Measurements from ENCODE around the gene GABRG3.
"Not testable (repeated sequence)": the region's sequence is repeated elsewhere in the genome, so short reads cannot be mapped to it uniquely, and the experiment has no call there.

GABRG3 gene

DNA sequence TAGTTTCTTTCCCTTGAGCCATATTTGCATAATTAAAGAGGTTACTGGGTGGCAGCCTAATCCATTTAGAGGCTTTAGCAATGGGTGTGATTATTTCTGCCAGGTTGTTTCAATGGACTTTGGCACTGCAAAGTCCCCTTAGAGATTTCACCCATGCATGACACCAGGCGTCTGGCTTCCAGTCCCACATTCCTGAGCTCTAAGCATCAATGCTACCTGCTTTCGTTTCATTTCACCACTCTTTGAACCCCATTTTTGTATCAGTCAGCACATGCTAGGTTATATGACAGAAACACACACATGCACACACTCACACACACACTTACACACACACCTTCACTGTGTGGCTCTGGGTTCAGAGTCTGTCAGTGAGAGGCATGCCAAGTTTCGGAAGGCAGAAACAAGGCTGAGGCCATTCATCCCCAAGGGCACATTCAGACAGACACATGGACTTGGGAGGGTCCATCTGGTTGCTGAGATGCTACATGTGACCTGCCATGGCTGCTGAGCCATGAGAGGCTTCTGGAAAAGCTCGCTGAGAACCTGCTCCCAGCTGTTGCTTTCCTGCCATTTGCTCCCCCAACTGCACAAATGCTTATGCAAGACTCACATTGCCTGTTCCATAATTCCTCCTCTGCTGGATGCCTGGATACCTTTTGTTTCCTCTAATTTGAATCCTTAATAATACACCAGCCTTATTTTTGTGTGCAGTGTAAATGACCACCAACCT is 354.1 kb downstream of the GABRG3 start:
- in situ Hi-C loops (cut with MboI; ENCODE audit: low sequenced_read_pairs), result no loop called here

DNA sequence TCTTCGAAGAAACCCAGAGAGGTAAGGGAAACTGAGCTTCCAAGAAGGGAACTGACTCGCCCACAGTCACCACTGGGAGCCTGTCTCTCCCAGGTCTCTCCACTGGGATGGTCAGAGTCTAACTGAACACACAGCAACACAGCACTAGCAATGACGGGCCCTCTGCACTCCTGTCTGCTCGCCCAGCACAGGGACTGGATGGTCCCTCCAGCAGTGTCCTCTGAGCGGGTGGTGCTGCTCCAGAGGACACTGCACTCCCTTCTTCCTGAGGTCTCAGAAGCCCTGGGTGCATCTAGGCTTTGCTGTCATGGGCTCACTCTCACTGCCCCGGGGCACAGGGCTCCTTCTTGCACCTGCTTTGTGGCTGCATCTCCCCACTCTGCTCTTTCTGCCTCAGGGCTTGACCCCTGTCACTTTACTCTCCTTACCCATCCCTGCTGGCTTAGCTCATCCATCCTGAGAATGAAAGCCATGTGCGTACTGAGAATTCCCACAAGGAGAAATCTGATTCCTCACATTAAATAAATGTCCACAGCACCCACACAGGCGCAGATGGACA is 356.6 kb downstream of the GABRG3 start:
- in situ Hi-C loops (cut with MboI; ENCODE audit: low sequenced_read_pairs), result no loop called here

DNA sequence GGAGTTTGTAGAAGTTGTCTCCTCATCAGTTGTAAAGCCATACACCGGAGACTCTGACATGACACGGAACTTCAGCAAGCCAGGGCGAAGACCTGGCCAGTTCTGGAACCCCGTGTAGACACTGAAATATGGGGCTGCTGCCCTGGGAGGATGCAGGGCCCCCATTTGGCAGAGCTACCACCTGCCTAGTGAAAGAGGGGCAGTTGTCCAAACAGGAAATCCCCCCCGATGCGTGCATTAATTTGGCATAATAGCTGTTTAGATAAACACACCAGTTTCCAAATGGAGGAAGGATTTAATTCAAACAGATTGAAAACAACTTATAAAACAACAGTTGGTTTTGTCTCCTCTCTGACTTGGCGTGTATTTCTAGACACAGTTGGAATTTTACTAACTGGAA is 357.2 kb downstream of the GABRG3 start:
- in situ Hi-C loops (cut with MboI; ENCODE audit: low sequenced_read_pairs), result no loop called here

GRCh38 chr15:27328608-27329007 is 357.6 kb downstream of the GABRG3 start:
- in situ Hi-C loops (cut with MboI; ENCODE audit: low sequenced_read_pairs), result no loop called here

DNA sequence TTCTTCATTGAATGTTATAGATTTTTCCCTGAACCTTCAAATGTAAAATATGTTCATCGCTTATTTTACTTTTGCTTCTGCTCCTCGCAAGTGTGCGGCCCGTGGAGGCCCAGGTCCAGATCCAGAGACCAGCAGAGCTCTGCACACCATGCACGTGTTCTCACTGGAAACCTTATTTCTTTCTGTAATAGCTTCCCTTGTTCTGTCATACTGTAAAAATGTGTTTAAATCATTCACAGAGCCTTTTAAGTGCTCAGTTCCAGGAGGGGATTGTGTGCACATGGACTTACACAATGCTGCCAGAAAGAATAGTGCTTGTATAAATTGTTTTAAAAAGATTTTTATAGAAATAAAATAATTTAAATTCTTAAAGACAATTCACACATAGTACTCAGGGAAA is 359.3 kb downstream of the GABRG3 start:
- in situ Hi-C loops (cut with MboI; ENCODE audit: low sequenced_read_pairs), result no loop called here

GRCh38 chr15:27336676-27337075 is 365.7 kb downstream of the GABRG3 start:
- in situ Hi-C loops (cut with MboI; ENCODE audit: low sequenced_read_pairs), result no loop called here

DNA sequence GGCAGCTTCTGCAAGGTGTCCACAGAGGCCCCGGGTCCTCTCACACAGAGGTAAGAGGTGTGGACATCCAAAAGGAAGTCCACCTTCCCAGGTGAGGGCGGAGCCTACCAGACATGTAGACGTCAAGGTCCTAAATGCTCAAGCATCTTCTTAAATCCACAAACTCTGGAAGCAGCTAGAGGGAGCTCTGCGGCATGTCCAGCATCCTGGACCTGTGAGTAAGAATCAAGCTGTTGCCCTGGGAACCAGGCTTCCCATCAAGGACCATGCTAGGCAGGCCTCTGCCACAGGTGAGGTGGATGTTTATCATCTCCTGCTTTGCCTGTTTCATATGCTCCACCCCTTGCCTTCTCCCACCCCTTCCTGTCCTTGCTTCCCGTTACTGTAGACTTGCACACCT is 368.2 kb downstream of the GABRG3 start:
- in situ Hi-C loops (cut with MboI; ENCODE audit: low sequenced_read_pairs), result no loop called here

GRCh38 chr15:27341780-27342343 is 370.9 kb downstream of the GABRG3 start:
- in situ Hi-C loops (cut with MboI; ENCODE audit: low sequenced_read_pairs), result no loop called here

DNA sequence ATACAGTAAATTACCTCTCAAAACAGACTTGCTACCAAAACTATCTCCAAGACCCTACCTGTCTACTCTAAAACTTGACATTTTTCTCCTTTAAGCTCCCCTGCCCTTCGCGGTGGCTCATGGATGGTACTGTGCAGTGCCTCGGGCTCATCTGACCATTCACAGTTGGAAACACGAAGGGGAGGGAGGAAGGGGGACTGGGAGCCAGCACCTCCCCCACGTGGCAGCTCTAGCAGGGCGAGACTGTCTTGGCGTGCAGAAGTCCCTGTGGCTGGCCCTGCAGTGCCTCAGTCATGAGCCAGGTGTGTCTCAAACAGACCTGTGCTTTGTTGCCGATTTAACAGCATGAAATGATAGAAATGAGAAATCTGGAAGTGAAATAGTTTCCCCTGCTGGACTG is 372.0 kb downstream of the GABRG3 start:
- in situ Hi-C loops (cut with MboI; ENCODE audit: low sequenced_read_pairs), result no loop called here

DNA sequence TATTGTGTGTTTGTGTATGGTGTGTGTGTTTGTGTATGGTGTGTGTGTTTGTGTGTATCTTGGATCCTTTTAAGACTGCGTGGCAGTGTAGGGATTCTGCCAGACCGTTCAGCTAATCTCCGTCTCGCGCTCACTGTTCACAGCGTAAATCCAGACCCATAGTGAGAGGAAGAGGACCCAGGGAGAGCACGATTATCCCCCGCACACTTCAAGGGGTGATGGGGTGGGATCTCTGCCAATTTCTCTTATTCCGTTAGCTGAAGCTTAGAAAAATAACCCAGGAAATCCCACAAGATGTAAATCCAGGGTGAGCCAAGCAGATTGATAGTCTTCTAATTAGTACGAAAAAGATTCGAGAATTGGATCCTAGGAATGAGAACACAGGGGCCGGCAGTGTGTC is 381.2 kb downstream of the GABRG3 start:
- in situ Hi-C loops (cut with MboI; ENCODE audit: low sequenced_read_pairs), result no loop called here

DNA sequence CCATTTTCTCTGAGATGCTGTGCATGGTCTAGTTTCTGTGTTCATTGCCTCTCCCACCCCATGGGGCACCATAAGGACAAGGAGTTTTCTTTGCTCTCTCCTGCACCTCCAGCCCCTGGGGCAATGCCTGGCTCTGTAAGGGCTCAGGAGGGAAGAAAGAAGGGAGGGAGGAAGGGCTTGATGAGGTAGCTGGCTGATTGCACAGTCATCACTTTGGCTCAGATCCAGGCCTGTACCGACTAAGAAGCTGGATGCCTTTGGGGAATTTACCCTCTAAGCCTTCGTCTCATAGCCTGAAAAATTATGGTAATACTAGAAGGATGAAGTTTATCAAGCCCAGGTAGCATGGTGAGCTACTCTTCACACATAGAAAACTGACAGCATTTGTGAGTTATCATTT is 382.9 kb downstream of the GABRG3 start:
- in situ Hi-C loops (cut with MboI; ENCODE audit: low sequenced_read_pairs), result no loop called here

DNA sequence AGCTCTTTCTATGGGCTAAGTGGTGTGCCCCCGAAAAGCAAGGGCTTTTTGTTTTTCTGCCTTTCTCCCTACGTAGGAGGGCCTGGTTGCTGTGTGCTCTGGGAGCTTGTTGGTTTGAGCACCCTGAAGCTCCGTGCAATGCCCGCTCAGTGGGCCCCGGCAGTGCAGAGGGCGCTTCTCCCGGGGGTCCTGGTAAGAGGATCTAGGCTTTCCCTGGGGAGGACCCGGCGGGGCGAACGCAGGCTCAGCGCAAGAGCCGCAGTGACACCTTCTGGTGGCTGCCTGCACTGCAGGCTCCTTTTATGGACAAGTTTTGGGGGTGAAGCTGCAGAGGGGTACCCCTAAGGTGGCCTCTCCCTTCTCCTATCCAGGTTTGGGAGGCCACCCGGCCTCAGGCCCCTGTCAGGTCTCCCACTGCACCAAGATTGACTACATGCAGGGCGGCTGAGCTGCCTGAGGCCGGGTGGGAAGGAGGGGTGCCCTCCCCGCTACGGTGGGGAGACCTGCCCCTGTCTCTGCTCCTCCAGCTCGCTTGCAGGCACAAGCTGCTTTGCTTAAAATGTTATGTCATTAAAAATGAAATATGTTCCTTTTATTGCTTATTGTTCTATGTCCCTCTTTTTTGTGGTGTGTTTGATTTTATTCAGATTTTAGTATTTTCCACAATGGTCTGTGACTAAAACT is 387.9 kb downstream of the GABRG3 start:
- in situ Hi-C loops (cut with MboI; ENCODE audit: low sequenced_read_pairs), result no loop called here

- in situ Hi-C loops (cut with MboI; ENCODE audit: low sequenced_read_pairs), result no loop called here
Observed at GRCh38 chr15:27359586-27359985, 388.6 kb downstream of the GABRG3 start.

DNA sequence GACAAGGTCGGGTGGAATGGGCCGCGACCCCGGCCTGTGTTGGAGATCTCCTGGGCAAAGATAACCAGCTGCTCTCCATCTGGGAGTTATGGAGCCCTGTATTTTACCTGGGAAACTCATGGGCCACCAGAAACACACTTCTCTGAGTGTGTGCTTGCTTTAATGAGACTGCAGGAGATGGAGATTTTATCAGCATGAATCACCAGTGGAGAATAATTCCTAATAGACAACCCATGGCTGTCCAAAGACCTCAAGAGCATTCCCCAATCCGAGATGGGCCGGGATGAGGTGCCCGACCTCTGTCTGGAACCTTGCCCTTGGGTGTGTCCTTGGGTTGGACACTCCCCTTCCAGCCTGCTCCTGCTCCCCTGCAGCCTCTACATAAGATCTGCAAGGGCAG is 389.3 kb downstream of the GABRG3 start:
- in situ Hi-C loops (cut with MboI; ENCODE audit: low sequenced_read_pairs), result no loop called here

DNA sequence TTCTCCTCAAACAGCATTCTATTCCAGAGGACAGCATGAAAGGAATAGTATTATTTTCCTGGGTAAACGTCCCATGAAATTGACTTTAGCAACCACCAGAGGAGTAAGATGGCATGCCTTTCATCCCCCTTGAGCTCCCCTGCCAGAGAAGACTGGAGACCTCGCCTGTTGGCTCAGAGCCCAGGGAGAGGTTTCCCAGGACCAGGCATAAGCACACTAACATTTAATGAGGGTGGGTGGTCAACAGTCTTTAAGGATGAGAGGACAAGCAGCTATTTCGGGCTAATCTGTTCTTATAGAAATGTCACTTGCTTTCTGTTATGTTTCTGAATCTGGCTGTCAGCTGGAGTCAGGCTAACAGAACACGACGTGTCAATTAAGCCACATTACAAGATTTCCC is 390.5 kb downstream of the GABRG3 start:
- in situ Hi-C loops (cut with MboI; ENCODE audit: low sequenced_read_pairs), result no loop called here

DNA sequence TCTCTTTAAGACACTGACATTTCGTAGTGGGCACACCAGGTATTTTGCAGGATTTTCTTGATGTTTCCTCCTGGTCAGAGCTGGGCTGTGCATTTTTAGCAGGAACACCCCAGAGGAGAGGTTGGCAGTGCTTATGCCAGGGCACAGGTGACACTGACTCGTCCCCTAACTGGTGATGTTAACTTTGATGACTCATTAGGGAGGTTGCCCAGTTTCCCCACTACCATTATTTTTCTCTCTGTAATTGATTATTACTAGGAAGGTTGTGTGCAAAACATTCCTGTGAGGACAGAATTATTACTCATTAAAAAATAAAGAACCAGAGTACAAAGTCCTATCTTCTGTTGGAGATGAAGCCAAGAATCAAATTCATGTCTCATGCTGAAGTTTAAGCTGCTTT is 394.5 kb downstream of the GABRG3 start:
- in situ Hi-C loops (cut with MboI; ENCODE audit: low sequenced_read_pairs), result no loop called here

- in situ Hi-C loops (cut with MboI; ENCODE audit: low sequenced_read_pairs), result not testable (repeated sequence)
Observed at GRCh38 chr15:27377391-27377790, 406.4 kb downstream of the GABRG3 start.

DNA sequence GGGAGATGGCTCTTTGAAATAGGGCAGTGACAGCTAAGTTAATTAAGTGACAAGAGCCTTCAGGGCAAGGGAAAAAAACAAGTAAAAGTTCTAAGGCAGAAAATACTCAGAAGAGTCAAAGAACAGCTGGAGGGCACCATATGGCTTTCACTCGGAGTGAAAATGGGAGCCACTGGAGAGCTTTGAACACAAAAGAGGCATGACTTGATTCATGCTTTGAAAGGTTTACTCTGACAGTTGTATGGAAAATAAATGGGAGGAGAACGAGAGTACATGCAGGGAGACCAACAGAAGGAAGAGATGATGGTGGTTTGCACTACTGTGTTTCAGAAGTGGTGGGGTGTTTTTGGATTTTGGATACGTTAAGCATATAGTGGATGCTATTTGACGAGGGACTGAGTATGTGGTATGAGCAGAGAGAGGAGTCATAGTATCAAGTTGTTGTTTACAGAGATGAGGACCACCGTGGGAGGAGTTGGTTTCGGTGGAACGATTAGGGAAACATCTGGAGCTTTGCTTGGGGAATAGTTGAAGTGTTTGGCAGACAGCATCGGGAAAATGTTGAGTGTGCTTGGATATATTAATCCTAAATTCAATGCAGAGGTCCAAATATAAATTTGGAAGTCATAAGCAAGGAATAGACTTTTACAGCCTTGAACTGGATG is 411.5 kb downstream of the GABRG3 start:
- in situ Hi-C loops (cut with MboI; ENCODE audit: low sequenced_read_pairs), result no loop called here

DNA sequence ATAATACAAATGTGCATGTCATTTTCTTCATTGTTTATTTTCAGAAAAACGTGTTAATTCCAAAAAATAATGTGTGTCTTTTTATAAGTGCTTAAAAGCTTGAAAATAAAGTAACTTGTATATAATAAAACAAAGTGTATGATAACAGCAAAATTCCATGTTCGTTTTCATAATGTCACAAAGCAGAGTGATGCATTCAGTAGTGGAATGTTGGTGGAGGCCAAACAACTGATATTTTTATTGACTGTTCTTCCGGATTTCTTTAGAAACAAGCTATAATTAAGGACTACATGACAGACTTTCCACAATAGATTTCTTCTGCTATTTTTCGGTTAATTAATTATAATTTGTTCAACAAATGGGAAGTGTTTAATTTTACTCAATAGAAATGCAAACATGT is 412.7 kb downstream of the GABRG3 start:
- in situ Hi-C loops (cut with MboI; ENCODE audit: low sequenced_read_pairs), result no loop called here

DNA sequence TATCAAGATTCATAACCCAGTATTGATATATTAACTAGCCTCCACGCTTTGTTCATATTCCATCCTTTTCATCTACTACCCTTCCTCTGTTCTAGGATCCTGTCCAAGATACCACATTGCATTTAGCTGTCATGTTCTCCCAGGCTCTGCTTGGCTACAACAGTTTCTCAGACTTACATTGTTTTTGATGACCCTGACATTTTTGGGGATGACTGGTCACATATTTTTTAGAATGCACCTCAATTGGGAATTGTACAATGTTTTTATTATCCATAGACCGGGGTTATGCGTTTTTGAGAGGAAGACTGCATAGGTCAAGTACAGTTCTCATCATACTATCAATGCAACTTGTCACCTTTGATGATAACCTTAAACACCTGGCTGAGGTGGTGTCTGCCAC is 421.2 kb downstream of the GABRG3 start:
- in situ Hi-C loops (cut with MboI; ENCODE audit: low sequenced_read_pairs), result no loop called here

DNA sequence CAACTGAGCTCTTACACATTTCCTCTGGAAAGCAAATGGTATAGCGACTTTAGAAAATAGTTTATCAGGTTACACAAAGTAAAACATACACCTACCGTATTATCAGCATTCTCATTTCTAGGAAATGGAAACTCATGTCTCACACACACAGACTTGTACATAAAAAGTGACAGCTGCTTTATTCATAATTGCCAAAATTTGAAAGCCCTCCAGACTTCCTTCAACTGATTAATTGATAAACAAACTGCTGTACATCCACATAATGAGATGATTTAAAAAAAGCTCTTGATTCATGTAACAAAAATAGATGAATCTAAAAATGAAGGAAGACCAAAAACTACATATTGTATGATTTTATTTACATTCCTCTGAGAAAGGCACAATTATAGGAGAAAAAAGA is 425.5 kb downstream of the GABRG3 start:
- in situ Hi-C loops (cut with MboI; ENCODE audit: low sequenced_read_pairs), result no loop called here

DNA sequence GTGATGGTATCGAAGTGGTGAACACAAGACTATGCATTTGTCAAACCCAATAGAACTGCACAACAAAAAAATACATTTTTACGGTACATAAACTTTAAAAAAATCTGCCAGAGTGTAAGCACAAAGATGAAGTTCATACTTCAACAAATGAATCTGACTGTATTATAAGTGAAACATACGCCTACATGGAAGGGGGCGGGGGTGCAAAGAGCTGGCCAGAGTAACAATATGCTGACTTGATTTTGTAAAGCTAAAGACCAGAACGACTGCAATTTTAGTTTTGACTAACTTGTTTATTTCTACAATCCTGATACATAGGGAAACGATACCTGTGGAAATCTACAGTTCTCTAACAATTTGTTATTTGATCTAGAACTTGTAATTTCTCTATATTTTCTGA is 426.0 kb downstream of the GABRG3 start:
- in situ Hi-C loops (cut with MboI; ENCODE audit: low sequenced_read_pairs), result no loop called here

Measured in hTERT RPE-1 (cell line).